Mesendoderm (in vitro differentiated cells): ENCODE results near the gene ADCY4.
"Not testable (repeated sequence)": the region's sequence is repeated elsewhere in the genome, so short reads cannot be mapped to it uniquely, and the experiment has no call there.

Experiments used
- DNase-seq: peaks from one replicate; pipeline ENCODE4 v3.0.0; 2013
- H2AK5ac ChIP-seq: 2 replicates; pipeline ENCODE4 v1.6.1; 2013; ENCODE audit warnings: low read length, inconsistent platforms
- H2BK120ac ChIP-seq: 2 replicates; pipeline ENCODE4 v1.6.1; 2013; ENCODE audit warnings: low read depth, mild to moderate bottlenecking, low read length, moderate library complexity, mixed read lengths
- H2BK15ac ChIP-seq: replicated peaks from 2 replicates; pipeline ENCODE4 v1.6.1; 2013; ENCODE audit warnings: low read depth, mild to moderate bottlenecking, moderate library complexity
- H2BK5ac ChIP-seq: 2 replicates; pipeline ENCODE4 v1.6.1; 2013; ENCODE audit warnings: low read length, inconsistent platforms
- H3K18ac ChIP-seq: 2 replicates; pipeline ENCODE4 v1.6.1; 2013; ENCODE audit warnings: mild to moderate bottlenecking, low read length, mixed read lengths
- H3K23ac ChIP-seq: one replicate; pipeline ENCODE4 v1.6.1; 2013; ENCODE audit warnings: low read length
- H3K27ac ChIP-seq: 2 replicates; pipeline ENCODE4 v1.5.1; 2013; ENCODE audit warnings: low read depth, mild to moderate bottlenecking, inconsistent platforms, low read length, moderate library complexity
- H3K27me3 ChIP-seq: 2 replicates; pipeline ENCODE4 v1.6.1; 2013; ENCODE audit warnings: low read length, control low read depth, mild to moderate bottlenecking, inconsistent platforms; ENCODE audit not compliant: insufficient read depth, poor library complexity
- H3K36me3 ChIP-seq: 2 replicates; pipeline ENCODE4 v1.6.1; 2013; ENCODE audit warnings: low read length, inconsistent platforms; ENCODE audit not compliant: control insufficient read depth, insufficient read depth
- H3K4ac ChIP-seq: one replicate; pipeline ENCODE4 v1.6.1; 2013; ENCODE audit warnings: low read depth, mild to moderate bottlenecking, low read length, moderate library complexity
- H3K4me1 ChIP-seq: 2 replicates; pipeline ENCODE4 v1.6.1; 2013; ENCODE audit warnings: low read depth, low read length, inconsistent platforms; ENCODE audit not compliant: control insufficient read depth
- H3K4me2 ChIP-seq: 2 replicates; pipeline ENCODE4 v1.6.1; 2013; ENCODE audit warnings: low read length
- H3K4me3 ChIP-seq: 2 replicates; pipeline ENCODE4 v1.5.1; 2013; ENCODE audit warnings: mild to moderate bottlenecking, low read length
- H3K56ac ChIP-seq: one replicate; pipeline ENCODE4 v1.6.1; 2013; ENCODE audit warnings: low read length
- H3K79me1 ChIP-seq: 2 replicates; pipeline ENCODE4 v1.6.1; 2013; ENCODE audit warnings: low read length, inconsistent platforms
- H3K79me2 ChIP-seq: 2 replicates; pipeline ENCODE4 v1.6.1; 2013; ENCODE audit warnings: mild to moderate bottlenecking, low read length; ENCODE audit not compliant: control insufficient read depth, insufficient read depth
- H3K9ac ChIP-seq: 2 replicates; pipeline ENCODE4 v1.6.1; 2013; ENCODE audit warnings: low read length, inconsistent platforms
- H4K5ac ChIP-seq: one replicate; pipeline ENCODE4 v1.6.1; 2013; ENCODE audit warnings: low read length
- H4K8ac ChIP-seq: one replicate; pipeline ENCODE4 v1.6.1; 2013; ENCODE audit warnings: low read depth, mild to moderate bottlenecking, control low read depth, low read length, moderate library complexity
- WGBS: extraction: QIAGEN DNeasy Blood & Tissue Kit; methylation state at CpG from one replicate; pipeline ENCODE4 v1.1.7; 2013; ENCODE audit warnings: low lambda C conversion rate, missing lambda C conversion rate; ENCODE audit not compliant: insufficient coverage; ENCODE audit errors: extremely low coverage; 5-methylcytosine and 5-hydroxymethylcytosine counted together

Gene ADCY4

GRCh38 chr14:24327914-24328313 lies 7.0 kb downstream of the ADCY4 start:
- H3K4me3 ChIP-seq, H2BK120ac ChIP-seq, H3K56ac ChIP-seq, H3K23ac ChIP-seq, H3K4me2 ChIP-seq, H3K18ac ChIP-seq, H3K4ac ChIP-seq, H3K79me2 ChIP-seq, DNase-seq, H2BK5ac ChIP-seq, H3K4me1 ChIP-seq, H3K79me1 ChIP-seq, H3K27me3 ChIP-seq, H3K9ac ChIP-seq, H2BK15ac ChIP-seq, H3K36me3 ChIP-seq, H2AK5ac ChIP-seq, H4K8ac ChIP-seq, H3K27ac ChIP-seq, H4K5ac ChIP-seq: not testable (repeated sequence)
- WGBS: no CpG with 5 or more reads among the region's 9 CpGs

GRCh38 chr14:24327303-24327702 lies 7.6 kb downstream of the ADCY4 start:
- Histone ChIP-seq H3K4me1 (no peaks in the 10 kb centered on the region), H4K5ac (no peak overlapping the region), H3K4ac (no peak overlapping the region), H3K56ac (peak overlapping the region; percentile 15), H3K79me1 (no peaks in the 10 kb centered on the region), H3K27me3 (no peaks in the 10 kb centered on the region), H2AK5ac (no peak overlapping the region), H3K4me2 (no peak overlapping the region), H3K9ac (no peak overlapping the region), H2BK15ac (no peak overlapping the region), H3K36me3 (no peaks in the 10 kb centered on the region), H4K8ac (no peak overlapping the region), H2BK5ac (no peak overlapping the region), H3K79me2 (no peaks in the 10 kb centered on the region), H3K23ac (no peak overlapping the region), H3K4me3 (no peak overlapping the region), H2BK120ac (no peak overlapping the region), H3K18ac (no peak overlapping the region), H3K27ac (no peak overlapping the region)
- no peak for DNase-seq
- no CpG with 5 or more reads among the region's 2 CpGs for WGBS

GRCh38 chr14:24325963-24326362 lies 8.9 kb downstream of the ADCY4 start:
- Histone ChIP-seq H3K27me3 (no peaks in the 10 kb centered on the region), H3K56ac (no peak overlapping the region), H3K27ac (no peak overlapping the region), H3K4me2 (no peak overlapping the region), H4K5ac (no peak overlapping the region), H3K79me1 (no peaks in the 10 kb centered on the region), H2BK120ac (no peak overlapping the region), H3K4ac (no peak overlapping the region), H2BK5ac (no peak overlapping the region), H3K18ac (no peak overlapping the region), H2BK15ac (no peak overlapping the region), H3K4me3 (no peak overlapping the region), H3K9ac (no peak overlapping the region), H3K23ac (no peak overlapping the region), H3K36me3 (no peaks in the 10 kb centered on the region), H4K8ac (no peak overlapping the region), H3K79me2 (no peaks in the 10 kb centered on the region), H2AK5ac (no peak overlapping the region), H3K4me1 (no peaks in the 10 kb centered on the region)
- WGBS: no CpG with 5 or more reads among the region's 9 CpGs
- no peak for DNase-seq

- H3K4me2 ChIP-seq: no peak overlapping the region
- no peaks in the 10 kb centered on the region for H3K4me1 ChIP-seq
- H2BK120ac ChIP-seq: no peak overlapping the region
- no peak overlapping the region for H3K4ac ChIP-seq
- no peak overlapping the region for H3K4me3 ChIP-seq
- no peak overlapping the region for H2BK15ac ChIP-seq
- DNase-seq: no peak
- H3K36me3 ChIP-seq: no peaks in the 10 kb centered on the region
- H3K56ac ChIP-seq: no peak overlapping the region
- WGBS: no CpG with 5 or more reads among the region's 5 CpGs
- no peak overlapping the region for H3K18ac ChIP-seq
- no peak overlapping the region for H3K9ac ChIP-seq
- no peak overlapping the region for H4K8ac ChIP-seq
- H3K23ac ChIP-seq: no peak overlapping the region
- H2BK5ac ChIP-seq: no peak overlapping the region
- no peaks in the 10 kb centered on the region for H3K79me1 ChIP-seq
- H4K5ac ChIP-seq: no peak overlapping the region
- H3K79me2 ChIP-seq: no peaks in the 10 kb centered on the region
- H3K27me3 ChIP-seq: no peaks in the 10 kb centered on the region
- H2AK5ac ChIP-seq: no peak overlapping the region
- H3K27ac ChIP-seq: no peak overlapping the region
Measured at GRCh38 chr14:24325041-24325530, 9.8 kb downstream of the ADCY4 start.

- Histone ChIP-seq H3K79me2 (no peaks in the 10 kb centered on the region), H3K4ac (no peak overlapping the region), H2AK5ac (no peak overlapping the region), H2BK15ac (no peak overlapping the region), H3K56ac (peak overlapping the region; percentile 7), H3K9ac (no peak overlapping the region), H3K4me2 (no peak overlapping the region), H3K4me1 (no peaks in the 10 kb centered on the region), H3K27ac (no peak overlapping the region), H3K36me3 (no peaks in the 10 kb centered on the region), H4K8ac (no peak overlapping the region), H3K27me3 (no peaks in the 10 kb centered on the region), H3K18ac (no peak overlapping the region), H3K23ac (no peak overlapping the region), H2BK120ac (no peak overlapping the region), H3K4me3 (no peak overlapping the region), H4K5ac (no peak overlapping the region), H2BK5ac (no peak overlapping the region), H3K79me1 (no peaks in the 10 kb centered on the region)
- no peak for DNase-seq
- no CpG with 5 or more reads among the region's 6 CpGs for WGBS
Measured at GRCh38 chr14:24324024-24324423, 10.8 kb downstream of the ADCY4 start.

GRCh38 chr14:24323341-24323740 lies 11.5 kb downstream of the ADCY4 start:
- no peaks in the 10 kb centered on the region for H3K27me3 ChIP-seq

More at GRCh38 chr14:24323341-24323740, 11.5 kb downstream of the ADCY4 start:
- H3K79me2 ChIP-seq: no peaks in the 10 kb centered on the region
- no peak overlapping the region for H2BK120ac ChIP-seq
- no peak overlapping the region for H3K27ac ChIP-seq
- no peaks in the 10 kb centered on the region for H3K4me1 ChIP-seq
- H3K56ac ChIP-seq: no peak overlapping the region
- no CpG with 5 or more reads among the region's 3 CpGs for WGBS
- H3K4ac ChIP-seq: no peak overlapping the region
- H3K79me1 ChIP-seq: no peaks in the 10 kb centered on the region
- no peak overlapping the region for H3K9ac ChIP-seq
- no peak overlapping the region for H4K5ac ChIP-seq
- no peak overlapping the region for H3K4me3 ChIP-seq
- no peak for DNase-seq
- no peak overlapping the region for H3K23ac ChIP-seq
- H3K4me2 ChIP-seq: no peak overlapping the region
- no peak overlapping the region for H3K18ac ChIP-seq
- no peaks in the 10 kb centered on the region for H3K36me3 ChIP-seq
- H2BK5ac ChIP-seq: no peak overlapping the region
- no peak overlapping the region for H2BK15ac ChIP-seq
- H2AK5ac ChIP-seq: no peak overlapping the region
- H4K8ac ChIP-seq: no peak overlapping the region
